Loucy (cell line): Measurements from ENCODE around the gene MRPS2.

Source experiments
- H2AFZ ChIP-seq: fragments of 200-600 bp; sonication (generic); 2 replicates; pipeline ENCODE4 v1.6.0; 2016; ENCODE audit warnings: antibody characterized with exemption, mild to moderate bottlenecking, low read length, moderate library complexity
- H3F3A ChIP-seq: fragments of 200-600 bp; 2 replicates; pipeline ENCODE4 v1.6.0; 2016; ENCODE audit warnings: antibody characterized with exemption, low read depth, mild to moderate bottlenecking
- H3K27me3 ChIP-seq: fragments of 200-600 bp; sonication (generic); 2 replicates; pipeline ENCODE4 v1.6.1; 2014; ENCODE audit warnings: low read length, mild to moderate bottlenecking; ENCODE audit not compliant: insufficient read depth, poor library complexity, severe bottlenecking
- H3K36me3 ChIP-seq: fragments of 200-600 bp; sonication (generic); 2 replicates; pipeline ENCODE4 v1.6.1; 2016; ENCODE audit warnings: low read length; ENCODE audit not compliant: insufficient read depth
- H3K4me1 ChIP-seq: fragments of 200-600 bp; sonication (generic); 2 replicates; pipeline ENCODE4 v1.5.1; 2014; ENCODE audit warnings: low read length, mild to moderate bottlenecking; ENCODE audit not compliant: insufficient read depth, poor library complexity, severe bottlenecking
- H3K4me2 ChIP-seq: fragments of 200-600 bp; sonication (generic); 2 replicates; pipeline ENCODE4 v1.6.0; 2014; ENCODE audit warnings: antibody characterized with exemption, low read length, low read depth, mild to moderate bottlenecking; ENCODE audit not compliant: poor library complexity, severe bottlenecking
- H3K4me3 ChIP-seq: fragments of 200-600 bp; sonication (generic); 2 replicates; pipeline ENCODE4 v1.5.1; 2014; ENCODE audit warnings: low read length, mild to moderate bottlenecking, mixed read lengths; ENCODE audit not compliant: poor library complexity, severe bottlenecking
- H3K79me2 ChIP-seq: fragments of 200-600 bp; sonication (generic); 2 replicates; pipeline ENCODE4 v1.6.1; 2014; ENCODE audit warnings: low read length; ENCODE audit not compliant: insufficient read depth
- H3K9ac ChIP-seq: fragments of 200-600 bp; sonication (generic); 2 replicates; pipeline ENCODE4 v1.6.0; 2014; ENCODE audit warnings: mild to moderate bottlenecking, low read depth, low read length, moderate library complexity; ENCODE audit not compliant: poor library complexity, severe bottlenecking
- H3K9me2 ChIP-seq: fragments of 200-600 bp; sonication (generic); replicated peaks from 2 replicates; pipeline ENCODE4 v1.6.1; 2016; ENCODE audit warnings: low read depth, low read length, mixed read lengths
- H3K9me3 ChIP-seq: fragments of 200-600 bp; sonication (generic); 2 replicates; pipeline ENCODE4 v1.6.1; 2014; ENCODE audit warnings: mild to moderate bottlenecking, antibody characterized with exemption, low read length, low read depth; ENCODE audit not compliant: insufficient read depth
- H4K20me1 ChIP-seq: fragments of 200-600 bp; sonication (generic); 2 replicates; pipeline ENCODE4 v1.6.0; 2014; ENCODE audit warnings: antibody characterized with exemption, low read length, mild to moderate bottlenecking; ENCODE audit not compliant: insufficient read depth, poor library complexity, severe bottlenecking
- CTCF ChIP-seq: fragments of 200-600 bp; sonication (generic); conservative IDR thresholded peaks from 2 replicates; pipeline ENCODE4 v1.5.1; 2014; ENCODE audit warnings: mild to moderate bottlenecking, antibody characterized with exemption, low read length
- EZH2phosphoT487 ChIP-seq: fragments of 200-600 bp; IDR thresholded peaks from 2 replicates; pipeline ENCODE4 v1.6.1; 2018; ENCODE audit warnings: antibody characterized with exemption, mild to moderate bottlenecking, moderate library complexity, borderline replicate concordance

The MRPS2 gene

GRCh38 chr9:135471791-135472640 lies 28.5 kb upstream of the MRPS2 start:
- TF ChIP-seq EZH2phosphoT487 (no peak), CTCF (no peak)
- no peak overlapping the region for H3K9ac ChIP-seq
- H4K20me1 ChIP-seq = no peaks in the 10 kb centered on the region
- no peaks in the 10 kb centered on the region for H3K36me3 ChIP-seq
- H3K4me3 ChIP-seq = no peak overlapping the region
- no peaks in the 10 kb centered on the region for H3K9me3 ChIP-seq
- no peaks in the 10 kb centered on the region for H3K9me2 ChIP-seq
- no peak overlapping the region for H2AFZ ChIP-seq
- no peak overlapping the region for H3K4me2 ChIP-seq
- no peaks in the 10 kb centered on the region for H3K27me3 ChIP-seq
- no peaks in the 10 kb centered on the region for H3F3A ChIP-seq
- H3K4me1 ChIP-seq = no peaks in the 10 kb centered on the region
- no peaks in the 10 kb centered on the region for H3K79me2 ChIP-seq

GRCh38 chr9:135473972-135474543 lies 26.4 kb upstream of the MRPS2 start:
- no peaks in the 10 kb centered on the region for H3K4me1 ChIP-seq
- H3K36me3 ChIP-seq = no peaks in the 10 kb centered on the region
- no peak for TF ChIP-seq CTCF
- no peak for TF ChIP-seq EZH2phosphoT487
- no peak overlapping the region for H3K9ac ChIP-seq
- no peaks in the 10 kb centered on the region for H3K9me3 ChIP-seq
- H3K4me3 ChIP-seq = no peak overlapping the region
- no peaks in the 10 kb centered on the region for H3F3A ChIP-seq
- H3K4me2 ChIP-seq = no peak overlapping the region
- H3K9me2 ChIP-seq = no peaks in the 10 kb centered on the region
- no peaks in the 10 kb centered on the region for H4K20me1 ChIP-seq
- no peak overlapping the region for H2AFZ ChIP-seq
- H3K27me3 ChIP-seq = no peaks in the 10 kb centered on the region
- no peaks in the 10 kb centered on the region for H3K79me2 ChIP-seq

- no peaks in the 10 kb centered on the region for H3K36me3 ChIP-seq
- H3K4me3 ChIP-seq = no peak overlapping the region
- H3K9ac ChIP-seq = no peak overlapping the region
- H3F3A ChIP-seq = no peaks in the 10 kb centered on the region
- H3K9me3 ChIP-seq = no peaks in the 10 kb centered on the region
- no peaks in the 10 kb centered on the region for H4K20me1 ChIP-seq
- H3K4me2 ChIP-seq = no peak overlapping the region
- no peaks in the 10 kb centered on the region for H3K9me2 ChIP-seq
- H3K4me1 ChIP-seq = no peaks in the 10 kb centered on the region
- no peaks in the 10 kb centered on the region for H3K27me3 ChIP-seq
- no peaks in the 10 kb centered on the region for H3K79me2 ChIP-seq
- TF ChIP-seq CTCF = peak; percentile 35
- no peak for TF ChIP-seq EZH2phosphoT487
- H2AFZ ChIP-seq = no peak overlapping the region
Measured at GRCh38 chr9:135474915-135475314, 25.6 kb upstream of the MRPS2 start.
